DMS 273 (cell line): ENCODE data around the gene SLC16A5.
"Not testable (repeated sequence)": the region's sequence is repeated elsewhere in the genome, so short reads cannot be mapped to it uniquely, and the experiment has no call there.

Experiments
- DNase-seq: peaks from one replicate; lab custom pipeline; 2025; ENCODE audit not compliant: unreplicated experiment; lab: John Stamatoyannopoulos, UW

The SLC16A5 gene

DNA sequence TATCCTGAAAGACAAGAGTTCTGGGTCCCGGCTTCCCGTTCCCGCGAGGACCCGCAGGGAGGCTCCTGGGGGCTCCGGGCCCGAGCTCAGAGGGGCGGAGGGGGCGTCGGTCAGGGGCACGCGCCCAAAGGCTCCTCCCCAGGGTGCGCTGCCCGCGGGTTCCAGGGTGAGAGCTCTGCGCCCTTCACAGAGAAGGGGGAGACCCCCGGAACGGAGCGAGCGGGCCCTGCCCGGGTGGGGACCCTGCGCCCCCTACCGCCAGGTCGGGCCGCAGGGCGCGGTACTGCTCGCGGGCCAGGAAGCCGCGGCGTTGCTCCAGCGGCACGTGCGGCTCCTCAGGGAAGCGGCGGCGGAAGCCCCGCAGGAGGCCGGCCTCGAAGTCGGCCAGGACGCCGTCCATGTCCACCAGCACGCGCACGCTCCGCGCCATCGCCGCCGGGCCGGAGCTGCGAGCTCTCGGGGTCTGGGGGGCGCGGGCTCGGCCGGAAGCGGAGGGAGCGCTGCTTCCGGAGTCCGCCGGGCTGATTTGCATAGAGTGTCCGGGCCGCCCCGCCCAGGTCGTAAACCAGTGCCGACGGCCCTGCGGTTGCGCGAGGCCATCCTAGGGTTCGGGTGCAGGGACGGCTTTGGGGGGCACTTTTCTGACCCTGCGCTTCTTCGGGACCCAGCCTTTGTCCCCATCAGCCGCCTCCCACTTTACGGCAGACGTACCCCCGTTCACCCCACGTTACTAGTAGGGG lies 43.7 kb downstream of the SLC16A5 start, which contains the start of gene NT5C:
Gene NT5C (minus strand): TSS at position 465 of the 740 bp plus-strand sequence. CDS start 35 bp downstream, at position 430.
- peak; percentile 92 for DNase-seq

DNA sequence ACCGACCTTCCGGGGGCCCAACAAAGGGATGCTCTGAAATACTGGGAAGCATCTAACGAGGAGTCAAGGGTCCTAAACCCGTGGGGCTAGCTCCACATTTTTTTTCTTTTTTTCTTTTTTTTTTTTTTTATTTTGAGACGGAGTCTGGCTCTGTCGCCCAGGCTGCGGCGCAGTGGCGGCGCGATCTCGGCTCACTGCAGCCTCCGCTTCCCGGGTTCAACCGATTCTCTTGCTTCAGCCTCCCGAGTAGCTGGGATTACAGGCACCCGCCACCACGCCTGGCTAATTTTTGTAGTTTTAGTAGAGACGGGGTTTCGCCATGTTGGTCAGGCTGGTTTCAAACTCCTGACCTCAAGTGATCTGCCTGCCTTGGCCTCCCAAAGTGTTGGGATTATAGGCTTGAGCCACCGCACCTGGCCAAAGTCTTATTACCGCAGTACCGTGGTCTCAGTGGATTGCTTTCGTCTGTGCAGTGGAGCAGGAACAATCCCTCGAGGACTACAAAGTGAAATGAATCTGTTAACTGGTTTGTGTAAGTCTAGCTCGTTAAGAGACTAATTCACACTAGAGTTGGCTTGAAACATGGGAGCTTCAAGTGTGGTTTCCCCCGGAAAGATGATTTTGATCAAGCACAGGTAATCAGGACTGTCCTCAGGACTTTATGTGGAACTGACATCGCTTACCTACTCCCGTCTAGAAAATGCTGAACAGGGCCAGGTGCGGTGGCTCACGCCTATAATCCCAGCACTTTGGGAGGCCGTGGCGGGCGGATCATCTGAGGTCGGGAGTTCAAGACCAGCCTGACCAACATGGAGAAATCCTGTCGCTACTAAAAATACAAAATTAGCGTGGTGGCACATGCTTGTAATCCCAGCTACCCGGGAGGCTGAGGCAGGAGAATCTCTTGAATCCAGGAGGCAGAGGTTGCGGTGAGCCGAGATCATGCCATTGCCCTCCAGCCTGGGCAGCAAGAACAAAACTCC lies 44.6 kb downstream of the SLC16A5 start:
- peak; percentile 29 for DNase-seq

DNA sequence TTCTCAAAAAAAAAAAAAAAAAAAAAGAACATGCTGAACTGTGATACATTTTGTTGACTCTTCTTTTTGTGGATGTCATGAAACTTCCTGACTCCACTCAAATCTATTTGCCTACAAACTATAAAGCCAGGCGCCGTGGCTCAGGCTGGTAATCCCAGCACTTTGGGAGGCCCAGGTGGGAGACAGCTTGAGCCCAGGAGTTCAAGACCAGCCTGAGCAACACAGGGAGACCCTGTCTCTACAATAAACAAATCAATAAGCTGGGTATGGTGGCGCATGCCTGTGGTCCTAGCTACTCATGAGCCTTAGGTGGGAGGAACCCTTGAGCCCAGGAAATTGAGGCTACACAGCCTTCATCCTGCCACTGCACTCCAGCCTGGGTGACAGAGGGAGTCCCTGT lies 45.2 kb downstream of the SLC16A5 start:
- peak; percentile 29 for DNase-seq

DNA sequence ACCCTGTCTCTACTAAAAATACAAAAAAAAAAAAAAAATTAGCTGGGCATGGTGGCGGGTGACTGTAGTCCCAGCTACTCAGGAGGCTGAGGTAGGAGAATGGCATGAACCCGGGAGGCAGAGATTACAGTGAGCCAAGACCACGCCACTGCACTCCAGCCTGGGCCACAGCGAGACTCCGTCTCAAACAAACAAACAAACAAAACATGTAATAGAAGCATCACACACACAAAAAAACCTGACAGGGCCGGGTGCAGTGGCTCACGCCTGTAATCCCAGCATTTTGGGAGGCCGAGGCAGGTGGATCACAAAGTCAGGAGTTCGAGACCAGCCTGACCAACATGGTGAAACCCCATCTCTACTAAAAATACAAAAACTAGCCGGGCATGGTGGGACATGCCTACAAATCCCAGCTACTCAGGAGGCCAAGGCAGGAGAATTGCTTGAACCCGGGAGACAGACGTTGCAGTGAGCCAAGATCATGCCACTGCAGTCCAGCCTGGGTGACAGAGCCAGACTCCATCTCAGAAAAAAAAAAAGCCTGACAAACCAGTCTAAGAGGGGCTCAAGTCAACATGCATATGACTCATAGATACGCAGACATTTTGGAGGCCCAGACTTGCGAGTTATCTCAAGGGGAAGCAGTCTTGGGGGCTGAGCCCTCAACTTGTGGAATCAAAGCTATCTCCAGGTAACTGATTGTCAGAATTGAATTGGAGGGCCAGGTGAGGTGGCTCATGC lies 46.0 kb downstream of the SLC16A5 start:
- peak; percentile 21 for DNase-seq

DNA sequence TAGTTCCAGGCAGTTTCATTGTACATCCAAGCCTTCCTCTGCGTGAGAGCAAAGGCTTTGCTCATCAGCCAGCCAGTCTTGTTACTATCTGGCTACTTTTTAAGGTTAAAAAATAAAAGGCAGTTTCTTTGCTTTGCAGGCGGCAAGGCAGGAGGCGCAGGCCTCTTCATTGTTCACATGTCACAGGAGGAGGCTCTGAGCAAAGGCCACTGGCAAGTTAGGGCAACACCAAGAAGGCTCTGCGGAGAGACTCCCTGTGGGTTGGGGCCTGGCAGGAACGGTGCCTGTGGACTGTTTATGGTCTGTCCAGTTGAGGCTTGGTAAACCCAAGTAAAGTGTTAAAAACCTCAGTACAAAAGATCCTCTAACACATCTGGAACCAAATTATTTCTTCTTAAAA lies 47.7 kb downstream of the SLC16A5 start:
- DNase-seq, result no peak

DNA sequence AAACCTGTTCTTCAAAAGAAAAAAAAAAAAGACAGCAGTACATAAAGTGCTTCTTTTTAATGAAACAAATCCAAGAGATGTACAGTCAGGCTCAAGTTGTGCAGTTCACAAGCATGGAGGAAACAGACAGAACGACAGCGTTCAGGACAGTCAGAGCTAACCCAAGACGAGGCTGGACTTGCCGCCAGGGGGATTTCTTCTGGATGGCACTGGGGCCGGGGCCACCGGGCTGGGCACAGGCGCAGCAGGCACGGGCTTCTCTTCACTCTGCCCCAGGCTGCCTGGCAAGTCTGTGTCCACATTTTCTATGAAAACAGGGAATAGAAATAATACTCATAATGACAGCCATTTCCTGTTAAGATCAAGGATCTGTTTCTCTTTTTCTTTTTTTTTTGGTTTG lies 48.2 kb downstream of the SLC16A5 start:
- no peak for DNase-seq

DNA sequence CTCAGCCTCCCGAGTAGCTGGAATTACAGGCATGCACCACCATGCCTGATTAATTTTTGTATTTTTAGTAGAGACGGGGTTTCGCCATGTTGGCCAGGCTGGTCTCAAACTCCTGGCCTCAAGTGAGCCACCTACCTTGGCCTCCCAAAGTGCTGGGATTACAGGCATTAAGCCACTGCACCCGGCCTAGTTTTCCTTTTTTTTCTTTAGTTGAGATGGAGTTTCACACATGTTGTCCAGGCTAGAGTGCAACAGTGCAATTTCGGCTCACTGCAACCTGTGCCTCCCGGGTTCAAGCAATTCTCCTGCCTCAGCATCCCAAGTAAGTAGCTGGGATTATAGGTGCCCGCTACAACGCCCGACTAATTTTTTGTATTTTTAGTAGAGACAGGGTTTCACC lies 50.0 kb downstream of the SLC16A5 start:
- not testable (repeated sequence) for DNase-seq

DNA sequence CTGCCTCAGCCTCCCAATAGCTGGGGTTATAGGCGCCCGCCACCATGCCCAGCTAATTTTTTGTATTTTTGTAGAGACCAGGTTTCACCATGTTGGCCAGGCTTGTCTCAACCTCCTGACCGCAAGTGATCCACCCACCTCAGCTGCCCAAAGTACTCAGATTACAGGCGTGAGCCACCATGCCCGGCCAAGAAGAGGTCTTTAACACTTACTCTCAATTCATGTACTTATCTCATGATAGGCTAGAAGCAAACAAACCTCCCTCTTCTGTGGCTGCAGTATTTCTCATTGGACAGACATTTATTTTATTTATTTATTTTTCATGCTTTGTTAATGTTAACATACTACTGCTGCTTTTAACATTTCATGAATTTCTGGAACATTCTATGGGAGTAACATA lies 50.8 kb downstream of the SLC16A5 start:
- DNase-seq, result no peak

DNA sequence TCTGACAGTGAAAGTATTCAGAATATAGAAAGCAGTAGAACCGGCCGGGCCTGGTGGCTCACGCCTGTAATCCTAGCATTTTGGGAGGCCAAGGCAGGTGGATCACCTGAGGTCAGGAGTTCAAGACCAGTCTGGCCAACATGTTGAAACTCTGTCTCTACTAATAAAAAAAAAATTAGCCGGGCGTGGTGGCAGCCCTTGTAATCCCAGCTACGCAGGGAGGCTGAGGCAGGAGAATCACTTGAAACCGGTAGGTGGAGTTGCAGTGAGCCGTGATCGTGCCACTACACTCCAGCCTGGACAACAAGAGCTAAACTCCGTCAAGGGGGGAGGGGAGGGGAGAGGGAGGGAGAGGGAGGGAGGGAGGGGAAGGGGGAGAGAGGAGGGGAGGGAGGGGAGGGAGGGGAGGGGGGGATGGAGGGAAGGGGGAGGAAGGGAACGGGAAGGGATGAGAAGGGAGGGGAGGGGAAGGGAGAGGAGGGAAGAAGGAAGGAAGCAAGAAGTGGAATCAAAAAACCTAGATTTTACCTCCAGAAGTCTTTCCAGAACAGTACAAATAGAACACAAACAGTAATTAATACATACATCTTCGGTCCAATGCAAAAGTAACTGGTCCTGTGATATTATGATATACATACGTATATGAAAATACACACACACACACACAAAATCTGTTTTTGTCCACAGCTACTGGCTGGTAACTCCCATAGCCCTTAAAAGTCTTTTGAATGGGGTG lies 54.6 kb downstream of the SLC16A5 start:
- DNase-seq, result no peak

DNA sequence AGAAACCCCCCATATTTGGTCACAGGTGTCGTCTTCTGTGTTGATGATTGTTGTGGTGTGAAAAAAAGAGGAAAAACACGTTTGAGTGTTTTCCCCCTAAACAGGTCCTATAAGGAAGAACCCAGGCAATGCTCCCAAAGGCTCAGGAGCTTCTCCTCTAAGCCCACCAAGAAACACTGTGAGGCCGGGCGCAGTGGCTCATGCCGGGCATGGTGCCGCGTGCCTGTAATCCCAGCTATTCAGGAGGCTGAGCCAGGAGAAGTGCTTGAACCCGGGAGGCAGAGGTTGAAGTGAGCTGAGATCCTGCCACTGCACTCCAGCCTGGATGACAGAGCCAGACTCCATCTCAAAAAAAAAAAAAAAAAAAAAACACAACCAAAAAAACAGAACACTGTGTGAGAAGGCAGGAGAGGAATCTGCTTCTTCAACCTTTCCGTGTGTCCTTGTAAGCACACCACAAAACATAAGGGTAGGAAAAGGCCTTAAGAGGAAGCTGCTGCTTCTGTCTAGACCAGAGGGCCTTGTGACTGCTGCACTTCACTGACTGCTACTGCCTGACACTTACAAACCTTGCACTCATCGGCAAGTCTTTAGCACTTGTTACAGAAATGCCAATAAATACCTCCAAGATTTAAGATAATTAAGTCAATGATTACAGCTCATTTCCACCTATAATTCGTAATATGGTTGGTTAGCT lies 57.2 kb downstream of the SLC16A5 start:
- DNase-seq, result no peak

DNA sequence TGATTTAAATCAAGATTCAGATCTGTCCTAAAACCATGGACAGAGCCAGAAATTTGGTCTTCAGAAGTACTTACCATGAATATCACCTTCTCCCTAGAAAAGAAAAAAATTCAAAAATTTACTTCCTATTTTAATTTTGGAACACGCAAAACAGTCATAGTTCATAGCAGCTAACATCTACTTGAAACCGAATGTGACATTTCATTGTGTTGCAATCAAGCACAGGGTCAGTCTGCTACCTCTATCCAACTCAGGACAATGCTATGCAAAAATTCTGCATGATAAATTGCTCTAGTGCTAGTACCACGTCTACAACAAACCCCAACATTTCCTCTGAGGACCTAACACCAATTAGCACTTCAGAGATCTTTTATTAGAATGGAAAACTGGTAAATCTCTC lies 58.8 kb downstream of the SLC16A5 start:
- no peak for DNase-seq

DNA sequence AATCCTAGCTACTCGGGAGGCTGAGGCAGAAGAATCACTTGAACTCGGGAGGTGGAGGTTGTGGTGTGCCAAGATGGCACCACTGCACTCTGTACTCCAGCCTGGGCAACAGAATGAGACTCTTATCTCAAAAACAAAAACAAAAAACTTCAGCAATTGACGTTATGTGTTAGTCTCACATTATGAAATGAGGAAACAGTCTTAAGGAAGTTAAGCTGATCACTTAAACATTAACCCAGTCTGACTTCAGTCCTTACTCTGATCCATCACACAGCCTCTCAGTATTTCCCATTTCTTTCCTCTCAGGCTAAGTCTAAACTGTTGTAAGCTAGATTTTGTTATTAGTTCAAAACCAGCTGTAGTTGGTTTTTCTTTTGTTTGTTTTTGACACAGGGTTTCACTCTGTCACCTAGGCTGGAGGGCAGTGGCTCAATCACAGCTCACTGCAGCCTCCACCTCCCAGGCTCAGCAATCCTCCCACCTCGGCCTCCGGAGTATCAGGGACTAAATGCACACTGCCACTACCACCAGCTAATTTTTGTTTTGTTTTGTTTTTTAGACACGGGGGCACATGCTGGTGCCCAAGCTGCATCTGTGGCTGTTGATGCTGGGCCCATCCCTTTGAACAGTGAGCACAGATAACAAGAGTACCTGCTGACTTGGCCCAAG lies 60.3 kb downstream of the SLC16A5 start:
- no peak for DNase-seq

DNA sequence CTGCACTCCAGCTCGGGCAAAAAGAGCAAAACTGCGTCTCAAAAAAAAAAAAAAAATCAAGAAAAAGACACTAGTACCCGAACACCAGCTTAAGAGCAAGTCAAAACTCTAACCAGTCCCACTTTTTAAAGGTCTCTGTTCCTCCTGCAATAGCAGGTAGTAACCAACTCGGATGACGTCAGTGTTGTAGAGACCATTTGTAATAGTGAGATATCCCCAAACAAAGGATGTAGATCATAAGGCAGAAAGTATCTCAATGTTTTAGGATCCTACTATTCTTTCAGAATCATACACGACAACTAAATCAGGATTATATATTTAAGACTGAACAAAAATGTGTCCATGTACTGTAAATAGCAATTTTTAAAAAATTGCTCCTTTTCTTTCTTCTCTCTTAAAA lies 64.2 kb downstream of the SLC16A5 start:
- DNase-seq, result peak; percentile 37

DNA sequence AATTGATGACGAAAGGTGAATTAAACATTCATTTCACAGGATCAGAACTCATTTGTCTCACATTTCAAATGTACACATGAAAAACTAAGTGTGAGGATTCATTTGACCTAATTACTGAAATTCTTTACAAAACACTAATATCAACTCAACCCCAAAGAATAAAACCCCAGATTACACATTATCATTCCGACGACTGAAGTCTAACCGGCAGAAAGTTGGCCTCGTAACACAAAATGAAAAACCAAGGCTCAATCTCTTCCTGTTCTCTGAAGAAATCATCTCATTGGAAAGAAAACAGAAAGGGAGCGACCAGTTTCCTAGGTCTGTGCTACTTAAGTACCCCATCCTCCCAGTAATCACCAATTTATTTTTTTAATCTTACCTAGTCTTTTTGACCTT lies 64.8 kb downstream of the SLC16A5 start:
- peak; percentile 57 for DNase-seq

DNA sequence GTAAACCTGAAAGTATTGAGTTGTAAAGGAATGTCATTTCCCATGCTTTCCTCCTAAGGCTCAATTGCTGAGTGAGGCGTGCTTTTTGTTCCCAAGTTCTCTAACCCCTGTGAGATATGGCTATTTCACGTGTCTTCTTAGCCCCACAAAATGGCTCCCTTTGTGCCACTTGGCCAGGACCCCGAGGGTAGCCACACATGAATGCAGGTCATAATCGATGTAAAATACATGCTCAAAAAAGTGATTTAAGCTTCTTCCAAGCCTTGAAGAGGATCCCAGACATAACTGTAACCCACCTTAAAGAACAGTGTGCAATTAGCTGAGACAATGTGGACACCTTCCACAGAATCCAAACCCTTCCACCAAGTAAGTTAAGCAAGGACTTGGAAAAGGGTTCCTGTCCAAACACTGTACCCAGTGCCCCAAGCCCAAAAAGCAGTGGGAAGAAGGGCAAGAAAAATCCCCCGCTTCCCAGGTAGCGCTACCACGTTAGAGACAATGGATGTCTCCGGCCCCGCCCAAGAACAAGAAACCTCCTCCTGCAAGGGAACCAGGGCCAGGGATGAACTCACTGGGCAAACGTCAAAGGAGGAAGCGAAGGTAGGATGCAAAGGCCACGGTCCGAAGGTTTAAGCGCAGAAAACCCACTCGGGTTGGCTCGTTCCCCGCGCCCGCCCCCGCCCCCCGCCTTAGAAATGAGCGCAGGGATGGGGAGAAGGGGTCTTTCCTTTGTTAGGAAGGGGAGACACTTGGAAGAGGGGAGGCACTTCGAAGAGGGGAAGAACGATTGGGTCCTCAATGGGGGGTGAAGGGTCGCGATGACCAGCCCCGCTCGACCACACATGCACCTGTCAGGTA lies 65.4 kb downstream of the SLC16A5 start:
- DNase-seq, result peak; percentile 65

DNA sequence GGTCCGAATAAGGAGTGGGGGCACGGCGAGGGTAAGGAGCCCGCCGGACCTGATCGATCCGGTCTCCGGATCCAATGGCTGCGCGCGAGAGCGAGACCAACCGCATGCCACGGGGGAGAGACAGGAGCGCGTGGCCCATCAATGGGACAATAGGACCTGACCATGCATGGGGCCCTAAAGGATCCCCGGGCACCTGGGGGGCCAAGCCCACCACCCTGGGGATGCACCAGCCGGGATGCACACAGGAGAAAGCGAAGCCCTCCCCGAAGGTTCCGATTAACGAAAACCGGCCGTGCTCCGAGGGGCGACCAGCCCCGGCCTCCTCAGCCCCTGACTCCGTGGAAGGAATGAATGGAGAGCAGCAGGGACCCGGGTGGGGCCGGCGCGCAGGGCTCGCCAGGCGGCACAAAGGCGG lies 66.0 kb downstream of the SLC16A5 start:
- peak; percentile 66 for DNase-seq

DNA sequence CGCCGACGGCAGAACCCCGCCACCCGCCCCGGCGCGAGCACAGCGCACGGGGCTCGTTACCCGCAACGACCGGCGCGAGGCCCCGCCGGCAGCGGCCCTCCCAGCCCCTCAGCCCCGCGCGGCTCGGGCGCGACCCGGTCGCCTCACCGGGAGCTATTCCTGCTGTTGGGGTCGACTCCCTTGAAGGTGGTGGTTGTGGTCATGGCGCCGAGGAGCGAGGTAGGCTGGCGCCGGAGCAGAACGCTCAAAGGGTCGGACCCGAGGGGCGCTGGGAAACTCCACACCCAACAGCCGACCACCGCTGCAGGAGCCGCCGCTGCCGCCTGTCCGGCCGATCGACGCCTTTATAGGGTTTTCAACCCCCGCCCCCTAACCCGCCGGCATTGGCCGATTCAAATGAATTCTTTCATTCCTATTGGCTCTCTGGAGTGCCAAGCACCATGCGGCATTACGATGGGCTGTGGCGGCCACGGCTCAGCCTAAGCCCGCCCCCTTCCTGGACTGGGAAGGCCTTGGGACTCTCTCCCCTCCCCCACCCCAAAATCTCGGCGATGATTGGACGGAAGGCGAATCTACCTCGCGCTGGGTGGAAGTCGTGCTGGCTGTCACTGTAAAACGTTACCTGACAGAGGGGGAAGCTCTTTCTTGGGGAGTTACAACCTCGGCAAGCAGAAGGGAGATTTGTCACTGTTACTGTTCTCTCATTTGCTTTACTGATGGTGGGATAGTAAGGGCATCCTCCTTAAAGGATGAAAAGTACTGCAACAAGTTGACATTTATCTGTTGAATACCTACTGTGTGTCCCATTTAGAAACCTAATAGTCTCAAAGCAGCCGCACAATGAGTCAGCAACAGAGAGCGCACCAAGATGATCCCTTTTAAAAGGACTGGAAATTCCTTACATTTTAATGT lies 66.7 kb downstream of the SLC16A5 start, which contains the start of gene JPT1:
Gene JPT1 (minus strand): TSS at position 318 of the 912 bp plus-strand sequence. CDS start 115 bp downstream, at position 203.
- DNase-seq, result peak; percentile 99
